Thoracic aorta (tissue), 2 donors: ENCODE measurements around the gene TJP3. TPM values are rescaled to one million over a fixed set of nuclear protein-coding genes. Genes with fewer than 3 reads are reported as not detected.

Experiments
- ATAC-seq: fragments of 150-250 bp; one replicate; pipeline ENCODE4 v1.8.0; 2017; ENCODE audit warnings: low read depth; ENCODE audit not compliant: insufficient number of reproducible peaks, low FRiP score
- DNase-seq: peaks from one replicate; pipeline ENCODE4 v3.0.0-alpha.2; 2020; ENCODE audit warnings: low spot score
- H3K27ac ChIP-seq, 2 donors: fragments of 200-600 bp; sonication (generic); 1 replicate in 1 of 2; 2 replicates in 1 of 2; pipeline ENCODE4 v1.5.1; 2016; ENCODE audit warnings: mild to moderate bottlenecking in 2 of 2, moderate library complexity in 2 of 2
- H3K27me3 ChIP-seq: fragments of 200-600 bp; sonication (generic); replicated peaks from 2 replicates; pipeline ENCODE4 v1.6.0; 2016; ENCODE audit warnings: mild to moderate bottlenecking; ENCODE audit not compliant: insufficient read depth
- H3K36me3 ChIP-seq: fragments of 200-600 bp; sonication (generic); one replicate; pipeline ENCODE4 v1.5.1; 2016
- H3K4me1 ChIP-seq, 2 donors: fragments of 200-600 bp; sonication (generic); 1 replicate in 1 of 2; 2 replicates in 1 of 2; pipeline versions ENCODE4 v1.5.1 to v1.6.0; 2016; ENCODE audit warnings: low read depth in 2 of 2, mild to moderate bottlenecking in 1 of 2; ENCODE audit not compliant: control insufficient read depth in 1 of 2
- H3K4me3 ChIP-seq: fragments of 200-600 bp; sonication (generic); 2 replicates; pipeline ENCODE4 v1.5.1; 2016; ENCODE audit warnings: mild to moderate bottlenecking
- H3K9me3 ChIP-seq: fragments of 200-600 bp; sonication (generic); 2 replicates; pipeline ENCODE4 v1.5.1; 2016
- total RNA-seq, 2 donors: library from RNA; depleted of rRNA; stranded (reverse); fragments of >200 nt; gene quantifications; one replicate each; pipeline versions ENCODE4 v1.1.0 to v1.2.3, GENCODE V29; 2016
- TF ChIP-seq, protein P1 (sequence below): fragments of 200-600 bp; sonication (generic); IDR thresholded peaks from one replicate; pipeline ENCODE4 v1.5.1; 2019; ENCODE audit warnings: antibody characterized with exemption

The TJP3 gene
- total RNA-seq, 2 donors from 2014 or later, result 0.41 to 2.1 TPM

DNA sequence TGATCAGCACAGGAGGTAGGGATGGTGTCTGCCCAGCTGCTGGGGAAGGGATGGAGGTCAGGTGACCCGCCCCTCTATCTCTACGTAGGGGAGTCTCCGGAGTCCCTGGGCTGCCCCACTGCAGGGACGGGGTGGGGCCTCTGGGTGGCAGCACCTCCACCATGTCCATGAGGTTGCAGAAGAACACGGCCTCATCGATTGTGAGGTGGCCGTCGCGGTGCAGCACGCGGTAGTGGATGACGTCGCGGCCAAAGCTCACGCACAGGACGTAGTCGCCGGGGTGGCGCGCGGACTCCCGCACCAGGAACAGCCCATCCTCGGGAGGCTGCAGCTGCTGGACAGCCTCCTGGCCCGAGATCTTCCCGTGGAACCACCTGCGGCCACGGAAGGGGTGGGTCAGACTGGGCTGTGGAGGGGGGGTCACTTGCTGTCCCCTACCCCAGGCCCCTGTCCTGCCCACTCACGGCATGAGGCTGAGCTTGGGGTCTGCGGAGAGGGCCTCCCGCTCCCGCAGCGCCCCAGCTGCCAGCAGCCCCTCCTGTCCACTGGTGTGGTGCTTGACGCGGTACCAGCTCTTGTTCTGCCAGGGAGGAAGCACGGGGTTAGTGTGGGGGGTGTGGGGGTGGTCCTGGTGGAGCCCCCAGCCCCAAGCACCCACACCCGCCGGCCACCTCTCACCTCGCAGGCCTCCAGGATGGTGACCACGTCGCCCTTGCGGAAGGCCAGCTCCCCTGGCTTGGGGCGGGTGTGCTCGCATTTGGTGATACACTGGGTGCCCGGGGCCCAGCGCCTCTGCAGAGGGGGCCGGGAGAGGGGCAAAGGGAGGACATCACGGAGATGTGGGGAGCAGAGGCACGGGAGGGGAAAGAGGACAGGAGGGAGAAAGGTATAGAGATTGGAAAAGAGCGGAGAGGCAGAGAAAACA is 75.7 kb downstream of the TJP3 start:
- Histone ChIP-seq H3K4me3 (no peak overlapping the region), H3K27ac (no peak overlapping the region), H3K9me3 (peaks cover 16% of the 10 kb centered on the region), H3K4me1 (no peaks in the 10 kb centered on the region), H3K27me3 (no peaks in the 10 kb centered on the region), H3K36me3 (no peaks in the 10 kb centered on the region)
- ATAC-seq, result no peak
- TF ChIP-seq, protein P1, sequence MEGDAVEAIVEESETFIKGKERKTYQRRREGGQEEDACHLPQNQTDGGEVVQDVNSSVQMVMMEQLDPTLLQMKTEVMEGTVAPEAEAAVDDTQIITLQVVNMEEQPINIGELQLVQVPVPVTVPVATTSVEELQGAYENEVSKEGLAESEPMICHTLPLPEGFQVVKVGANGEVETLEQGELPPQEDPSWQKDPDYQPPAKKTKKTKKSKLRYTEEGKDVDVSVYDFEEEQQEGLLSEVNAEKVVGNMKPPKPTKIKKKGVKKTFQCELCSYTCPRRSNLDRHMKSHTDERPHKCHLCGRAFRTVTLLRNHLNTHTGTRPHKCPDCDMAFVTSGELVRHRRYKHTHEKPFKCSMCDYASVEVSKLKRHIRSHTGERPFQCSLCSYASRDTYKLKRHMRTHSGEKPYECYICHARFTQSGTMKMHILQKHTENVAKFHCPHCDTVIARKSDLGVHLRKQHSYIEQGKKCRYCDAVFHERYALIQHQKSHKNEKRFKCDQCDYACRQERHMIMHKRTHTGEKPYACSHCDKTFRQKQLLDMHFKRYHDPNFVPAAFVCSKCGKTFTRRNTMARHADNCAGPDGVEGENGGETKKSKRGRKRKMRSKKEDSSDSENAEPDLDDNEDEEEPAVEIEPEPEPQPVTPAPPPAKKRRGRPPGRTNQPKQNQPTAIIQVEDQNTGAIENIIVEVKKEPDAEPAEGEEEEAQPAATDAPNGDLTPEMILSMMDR, result no peak
- DNase-seq, result no peak

DNA sequence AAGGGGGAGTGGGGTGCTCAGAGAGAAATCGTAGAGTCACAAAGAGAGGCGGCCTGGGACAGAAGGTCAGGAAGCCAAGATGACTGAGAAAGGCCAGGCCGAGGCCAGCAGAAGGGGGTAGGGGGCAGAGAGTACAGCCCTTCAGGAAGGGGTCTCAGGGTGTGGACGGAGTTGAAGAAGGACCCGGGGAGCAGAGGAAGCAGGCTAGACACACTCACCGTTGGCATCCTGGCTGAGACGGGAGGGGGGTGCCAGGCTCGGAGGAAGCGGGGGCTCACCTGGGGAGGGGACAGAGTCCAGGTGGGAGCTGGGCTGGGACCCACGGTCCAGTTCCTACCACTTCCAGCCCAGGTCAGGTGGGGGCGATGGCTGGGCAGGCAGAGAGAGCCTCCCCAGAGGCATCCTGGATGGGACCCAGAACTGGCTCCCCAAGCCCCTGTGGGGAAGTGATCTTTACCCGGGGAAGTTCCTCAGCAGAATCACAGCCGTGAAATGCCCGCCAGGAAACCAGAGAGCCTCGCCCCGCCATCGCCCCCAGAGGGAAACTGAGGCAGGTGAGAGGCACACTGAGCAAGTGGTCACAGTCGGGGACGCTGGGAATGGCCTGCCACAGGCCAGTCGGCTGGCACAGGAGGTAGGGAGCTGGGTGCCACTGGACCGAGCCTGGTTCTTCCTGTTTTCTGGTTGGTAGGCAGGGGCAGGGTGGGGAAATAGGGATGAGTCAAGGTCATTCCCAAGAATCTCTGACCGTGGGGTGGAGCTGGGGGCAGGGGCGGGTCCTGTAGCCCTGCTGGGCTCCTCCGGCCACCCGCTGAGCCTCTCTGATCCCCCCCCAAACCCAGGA is 76.6 kb downstream of the TJP3 start:
- no peak overlapping the region for H3K27ac ChIP-seq
- peak overlapping the region; percentile 50 for H3K4me3 ChIP-seq
- H3K9me3 ChIP-seq, result peaks cover 16% of the 10 kb centered on the region
- H3K27me3 ChIP-seq, result no peaks in the 10 kb centered on the region
- no peaks in the 10 kb centered on the region for H3K4me1 ChIP-seq
- no peak for DNase-seq
- TF ChIP-seq, protein P1, result no peak
- H3K36me3 ChIP-seq, result no peaks in the 10 kb centered on the region
- ATAC-seq, result no peak

DNA sequence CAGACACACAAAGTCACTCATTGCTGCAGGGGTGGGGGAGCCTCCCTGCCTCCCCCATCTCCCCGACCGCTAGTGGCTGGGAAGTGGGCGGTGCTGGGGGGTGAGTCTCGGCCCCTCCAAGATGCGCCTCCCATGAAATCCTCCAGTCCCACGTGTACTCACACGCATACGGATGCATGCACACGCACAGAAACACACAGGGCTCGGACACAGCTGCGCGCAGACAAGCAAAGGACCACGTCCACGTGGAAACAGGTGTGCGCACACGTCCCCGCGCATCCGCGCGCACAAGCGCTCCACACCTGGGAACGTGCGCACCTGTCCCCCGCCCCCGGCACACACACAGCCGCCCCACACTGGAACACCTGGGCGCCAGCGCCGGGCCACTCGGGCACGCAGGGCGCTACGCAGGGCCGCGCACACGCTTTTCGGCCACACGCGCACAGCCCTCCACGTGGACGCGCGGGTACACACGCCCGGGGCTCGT is 77.3 kb downstream of the TJP3 start:
- Histone ChIP-seq H3K36me3 (no peaks in the 10 kb centered on the region), H3K4me1 (no peaks in the 10 kb centered on the region), H3K9me3 (peaks cover 16% of the 10 kb centered on the region), H3K27me3 (no peaks in the 10 kb centered on the region), H3K27ac (no peak overlapping the region), H3K4me3 (peak overlapping the region; percentile 50)
- DNase-seq (no peak), ATAC-seq (no peak)
- TF ChIP-seq, protein P1, result no peak

DNA sequence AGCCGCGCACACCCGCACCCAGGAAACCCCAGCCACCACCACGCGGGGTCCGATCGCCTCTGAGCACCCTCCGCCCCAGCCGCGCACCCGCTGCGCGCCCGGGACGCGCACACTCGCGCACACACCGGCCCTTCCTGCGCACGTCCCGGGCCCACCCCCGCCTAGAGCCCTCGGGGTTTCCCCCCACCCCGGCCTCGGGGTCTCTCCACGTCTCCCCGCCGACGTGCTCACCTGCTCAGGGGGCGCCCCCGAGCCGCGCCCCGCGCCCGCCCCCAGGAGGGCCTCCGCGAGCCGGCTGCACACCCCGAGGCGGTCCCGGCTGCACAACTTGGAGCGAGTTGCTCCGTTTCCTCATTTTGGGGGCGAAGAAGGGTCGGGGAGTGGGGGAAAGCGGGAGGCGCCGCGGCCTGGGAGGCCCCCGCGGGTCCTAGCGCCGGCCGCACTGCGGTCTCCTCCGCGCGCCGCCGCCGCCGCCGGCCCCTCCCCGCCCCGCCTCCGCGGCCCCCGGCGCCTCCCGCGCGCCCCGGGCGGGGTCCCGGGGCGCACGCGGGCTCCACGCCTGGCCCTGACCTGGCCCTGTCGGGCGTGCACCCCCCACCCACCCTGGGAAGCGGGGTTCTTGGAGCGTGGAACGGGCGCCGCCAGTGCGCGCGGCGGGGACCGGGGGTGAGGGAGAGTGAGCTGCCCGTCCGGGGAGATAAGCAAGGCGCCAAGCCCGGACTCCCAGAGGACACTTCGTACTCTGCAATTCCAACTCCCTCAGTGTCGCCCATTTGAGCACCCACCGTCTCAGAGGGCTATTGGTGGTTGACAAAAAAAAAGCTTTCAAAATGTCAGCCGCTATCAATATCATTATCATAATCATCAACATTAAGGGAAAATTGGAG is 78.0 kb downstream of the TJP3 start, which contains the start of gene MATK:
TSS of gene MATK (minus strand) at position 444 of the 887 bp plus-strand sequence. CDS start 1,246 bp downstream, outside the sequence.
- Histone ChIP-seq H3K4me3 (peak within 1 kb of the TSS; percentile 50), H3K27me3 (no peaks in the 10 kb centered on the region), H3K27ac (no peak within 1 kb of the TSS), H3K9me3 (peaks cover 18% of the 10 kb centered on the region), H3K36me3 (no peaks in the 10 kb centered on the region), H3K4me1 (no peaks in the 10 kb centered on the region)
- DNase-seq, result no peak
- TF ChIP-seq, protein P1, result no peak
- no peak for ATAC-seq
